Osteoblast (primary cell): ENCODE measurements around the gene CCDC24. TPM values are rescaled to one million over a fixed set of nuclear protein-coding genes. Genes with fewer than 3 reads are reported as not detected.
A peak's percentile ranks its signal among the peaks of the same experiment; 100 is the strongest.

Source experiments
- DNase-seq: peaks from one replicate; pipeline ENCODE4 v3.0.0; 2011; ENCODE audit warnings: low spot score, mixed read lengths; ENCODE audit not compliant: insufficient read length; ENCODE audit errors: missing footprints
- H2AFZ ChIP-seq: 2 replicates; pipeline ENCODE4 v1.6.0; 2011; ENCODE audit warnings: mild to moderate bottlenecking, low read length
- H3K27ac ChIP-seq: 2 replicates; pipeline ENCODE4 v1.5.1; 2011; ENCODE audit warnings: mild to moderate bottlenecking, low read depth, low read length, moderate library complexity
- H3K27me3 ChIP-seq: 2 replicates; pipeline ENCODE4 v1.6.0; 2012; ENCODE audit warnings: mild to moderate bottlenecking, control low read depth, inconsistent platforms, low read length, moderate library complexity; ENCODE audit not compliant: insufficient read depth
- H3K36me3 ChIP-seq: 2 replicates; pipeline ENCODE4 v1.5.1; 2011; ENCODE audit warnings: mild to moderate bottlenecking, low read length, control low read depth, moderate library complexity; ENCODE audit not compliant: insufficient read depth
- H3K4me1 ChIP-seq: 2 replicates; pipeline ENCODE4 v1.5.1; 2011; ENCODE audit warnings: mild to moderate bottlenecking, low read length, control low read depth, moderate library complexity; ENCODE audit not compliant: insufficient read depth
- H3K4me2 ChIP-seq: 2 replicates; pipeline ENCODE4 v1.6.0; 2011; ENCODE audit warnings: mild to moderate bottlenecking, low read length; ENCODE audit not compliant: insufficient read depth
- H3K4me3 ChIP-seq: fragments of 200-600 bp; sonication (generic); 3 replicates; pipeline ENCODE4 v1.5.1; 2012; ENCODE audit warnings: mild to moderate bottlenecking, low read length, inconsistent platforms; ENCODE audit not compliant: insufficient read depth
- H3K79me2 ChIP-seq: 2 replicates; pipeline ENCODE4 v1.6.0; 2012; ENCODE audit warnings: mild to moderate bottlenecking, low read length, control low read depth, inconsistent platforms; ENCODE audit not compliant: insufficient read depth
- H3K9me3 ChIP-seq: 2 replicates; pipeline ENCODE4 v1.5.1; 2011; ENCODE audit warnings: low read depth, low read length, control low read depth
- H4K20me1 ChIP-seq: 2 replicates; pipeline ENCODE4 v1.6.0; 2012; ENCODE audit warnings: mild to moderate bottlenecking, low read length, control low read depth; ENCODE audit not compliant: insufficient read depth
- total RNA-seq: library from RNA; depleted of rRNA; stranded (reverse); fragments of >200 nt; gene quantifications from 2 replicates; pipeline ENCODE4 v1.2.3, GENCODE V29; 2012
- TF ChIP-seq, protein P1 (sequence below): IDR thresholded peaks from 2 replicates; pipeline ENCODE4 v1.5.1; 2011; ENCODE audit warnings: mild to moderate bottlenecking, low read depth, low read length, moderate library complexity; ENCODE audit errors: extremely low read depth

The CCDC24 gene
- total RNA-seq, 1 donor = 2.9 TPM

DNA sequence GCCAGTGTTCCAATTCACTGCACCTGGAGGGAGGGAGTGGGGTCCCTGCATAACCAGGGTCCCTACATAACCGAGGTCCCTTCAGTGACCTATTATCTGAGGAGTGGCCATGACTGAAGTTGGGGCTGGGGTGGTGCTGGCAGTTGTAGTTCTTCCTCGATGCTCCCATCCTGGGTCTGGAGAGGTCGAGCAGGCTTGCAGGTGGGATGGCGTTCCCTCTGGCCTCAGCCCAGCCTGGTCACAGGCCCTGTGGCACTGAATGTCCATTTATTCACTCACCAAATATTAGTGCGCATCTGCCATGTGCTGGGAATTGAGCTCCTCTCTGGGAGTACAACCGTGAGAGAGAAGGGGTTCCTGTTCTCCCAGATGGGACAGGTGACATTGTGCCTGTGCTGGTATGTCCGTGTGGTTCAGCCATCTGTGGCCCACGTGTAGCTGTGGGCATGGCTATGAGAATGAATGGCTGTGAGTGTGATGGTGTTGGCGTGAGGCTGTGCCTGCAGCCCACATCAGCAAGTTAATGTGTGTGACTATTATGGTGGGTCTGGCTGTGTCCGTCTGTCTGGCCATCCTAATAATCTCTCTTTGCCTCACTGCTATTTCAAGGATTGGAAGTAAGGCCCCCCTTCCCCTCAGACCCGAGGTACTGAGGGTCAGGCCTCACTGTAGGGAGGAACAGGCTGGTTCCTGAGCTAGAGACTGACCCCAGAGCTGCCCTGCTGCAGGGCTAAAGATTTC is 43.7 kb downstream of the CCDC24 start:
- no peaks in the 10 kb centered on the region for H3K9me3 ChIP-seq
- no peak overlapping the region for H3K4me3 ChIP-seq
- peaks cover 37% of the 10 kb centered on the region for H3K4me1 ChIP-seq
- no peaks in the 10 kb centered on the region for H3K79me2 ChIP-seq
- peak overlapping the region; percentile 39 for H2AFZ ChIP-seq
- peak; percentile 68 for DNase-seq
- no peaks in the 10 kb centered on the region for H3K36me3 ChIP-seq
- no peak overlapping the region for H3K4me2 ChIP-seq
- H3K27ac ChIP-seq = no peak overlapping the region
- H3K27me3 ChIP-seq = no peaks in the 10 kb centered on the region
- TF ChIP-seq, protein P1, sequence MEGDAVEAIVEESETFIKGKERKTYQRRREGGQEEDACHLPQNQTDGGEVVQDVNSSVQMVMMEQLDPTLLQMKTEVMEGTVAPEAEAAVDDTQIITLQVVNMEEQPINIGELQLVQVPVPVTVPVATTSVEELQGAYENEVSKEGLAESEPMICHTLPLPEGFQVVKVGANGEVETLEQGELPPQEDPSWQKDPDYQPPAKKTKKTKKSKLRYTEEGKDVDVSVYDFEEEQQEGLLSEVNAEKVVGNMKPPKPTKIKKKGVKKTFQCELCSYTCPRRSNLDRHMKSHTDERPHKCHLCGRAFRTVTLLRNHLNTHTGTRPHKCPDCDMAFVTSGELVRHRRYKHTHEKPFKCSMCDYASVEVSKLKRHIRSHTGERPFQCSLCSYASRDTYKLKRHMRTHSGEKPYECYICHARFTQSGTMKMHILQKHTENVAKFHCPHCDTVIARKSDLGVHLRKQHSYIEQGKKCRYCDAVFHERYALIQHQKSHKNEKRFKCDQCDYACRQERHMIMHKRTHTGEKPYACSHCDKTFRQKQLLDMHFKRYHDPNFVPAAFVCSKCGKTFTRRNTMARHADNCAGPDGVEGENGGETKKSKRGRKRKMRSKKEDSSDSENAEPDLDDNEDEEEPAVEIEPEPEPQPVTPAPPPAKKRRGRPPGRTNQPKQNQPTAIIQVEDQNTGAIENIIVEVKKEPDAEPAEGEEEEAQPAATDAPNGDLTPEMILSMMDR = no peak
- H4K20me1 ChIP-seq = no peaks in the 10 kb centered on the region

DNA sequence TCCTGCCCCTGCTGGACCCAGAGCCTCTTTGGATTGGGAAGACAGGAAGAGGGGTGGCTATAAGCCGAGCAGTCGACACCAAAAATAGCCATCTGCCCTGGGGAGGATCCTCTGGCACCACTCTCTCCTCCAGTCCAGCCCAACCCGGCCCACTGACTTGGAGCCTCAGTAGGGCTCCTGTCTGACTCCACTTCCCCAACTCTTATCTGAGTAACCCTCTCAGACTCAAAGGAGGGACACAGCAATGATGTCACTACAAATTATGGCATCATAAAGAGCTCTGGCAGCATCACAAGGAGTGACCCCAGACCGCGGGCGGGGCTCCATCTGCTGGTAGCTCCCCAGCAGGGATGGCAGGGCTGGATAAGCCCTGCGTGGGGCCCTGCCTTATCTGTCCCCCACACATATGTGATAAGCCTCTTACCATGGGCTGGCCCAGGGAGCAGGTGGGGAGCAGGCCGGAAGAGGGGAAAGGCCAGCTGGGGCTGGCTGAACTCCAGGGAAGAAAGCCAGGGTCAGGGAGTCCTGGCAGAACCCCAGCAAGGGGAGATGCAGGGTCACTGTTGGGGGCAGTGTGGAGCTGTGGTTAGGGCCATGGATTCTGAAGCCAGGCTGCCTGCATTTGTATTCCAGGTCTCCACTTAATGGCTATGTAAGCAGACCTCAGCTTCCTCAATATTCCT is 44.5 kb downstream of the CCDC24 start:
- no peaks in the 10 kb centered on the region for H3K79me2 ChIP-seq
- H3K27me3 ChIP-seq = no peaks in the 10 kb centered on the region
- H3K27ac ChIP-seq = no peak overlapping the region
- H4K20me1 ChIP-seq = no peaks in the 10 kb centered on the region
- no peak overlapping the region for H3K4me3 ChIP-seq
- peak overlapping the region; percentile 66 for H2AFZ ChIP-seq
- no peaks in the 10 kb centered on the region for H3K9me3 ChIP-seq
- DNase-seq = peak; percentile 54
- H3K4me1 ChIP-seq = peaks cover 43% of the 10 kb centered on the region
- no peak overlapping the region for H3K4me2 ChIP-seq
- TF ChIP-seq, protein P1 = peak; percentile 17
- no peaks in the 10 kb centered on the region for H3K36me3 ChIP-seq

DNA sequence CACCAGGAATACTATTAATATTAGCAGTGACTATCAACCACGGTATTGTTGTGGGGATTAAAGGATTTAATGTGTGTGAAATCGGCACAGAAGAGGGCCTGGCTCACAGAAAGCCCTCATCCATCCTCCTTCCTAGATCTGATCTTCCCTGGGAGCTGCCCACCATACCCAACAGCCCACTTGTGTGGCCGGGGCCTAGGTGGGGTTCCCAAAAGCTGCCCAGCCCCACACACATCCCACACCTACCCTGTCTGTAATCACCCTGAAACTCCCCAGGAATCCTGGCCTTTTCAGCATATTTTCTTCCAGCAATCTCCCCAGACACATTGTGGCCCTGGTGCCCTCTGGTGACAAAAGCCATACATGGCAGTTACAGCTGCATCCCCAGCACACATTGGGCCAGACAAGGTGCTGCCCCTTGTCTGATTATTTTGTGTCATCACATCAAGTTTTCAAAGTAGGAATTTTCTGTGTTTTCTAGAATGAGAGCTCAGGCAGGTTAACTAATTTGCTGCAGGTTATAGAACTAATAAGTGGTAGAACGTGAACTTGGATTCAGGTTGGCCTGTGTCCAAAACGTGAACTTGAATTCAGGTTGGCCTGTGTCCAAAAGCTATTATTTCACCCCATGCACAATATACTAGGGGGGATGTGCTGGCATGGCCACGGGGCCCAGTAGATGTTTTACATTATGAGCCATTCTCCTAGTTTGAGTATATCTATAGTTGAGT is 45.2 kb downstream of the CCDC24 start:
- Histone ChIP-seq H3K4me1 (peaks cover 46% of the 10 kb centered on the region), H3K27ac (peak overlapping the region; percentile 28), H3K79me2 (no peaks in the 10 kb centered on the region), H3K9me3 (no peaks in the 10 kb centered on the region), H3K27me3 (no peaks in the 10 kb centered on the region), H4K20me1 (no peaks in the 10 kb centered on the region), H3K4me3 (no peak overlapping the region), H3K4me2 (no peak overlapping the region), H3K36me3 (no peaks in the 10 kb centered on the region), H2AFZ (peak overlapping the region; percentile 66)
- TF ChIP-seq, protein P1 = peak; percentile 83
- peak; percentile 85 for DNase-seq

DNA sequence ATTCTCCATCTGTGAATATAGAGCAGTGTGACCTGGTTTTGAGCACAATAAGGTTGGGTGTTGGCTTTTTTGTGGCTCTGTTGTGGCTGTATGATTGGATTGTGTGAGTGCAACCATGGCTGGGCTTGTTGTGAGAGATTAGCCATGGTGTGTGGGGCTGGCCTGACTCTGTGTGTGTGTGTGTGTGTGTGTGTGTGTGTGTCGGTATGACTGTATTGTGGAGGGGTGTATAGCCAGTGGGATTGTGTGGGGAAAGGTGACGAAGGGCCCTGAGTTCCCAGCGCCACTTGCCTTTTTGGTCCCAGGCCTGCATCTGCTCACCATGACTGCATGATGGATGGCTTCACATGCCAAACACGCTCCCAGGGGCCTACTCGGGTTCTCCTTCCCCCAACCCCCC is 45.8 kb downstream of the CCDC24 start:
- no peak overlapping the region for H2AFZ ChIP-seq
- no peak overlapping the region for H3K4me3 ChIP-seq
- H3K36me3 ChIP-seq = no peaks in the 10 kb centered on the region
- H3K9me3 ChIP-seq = no peaks in the 10 kb centered on the region
- H3K79me2 ChIP-seq = no peaks in the 10 kb centered on the region
- no peak for DNase-seq
- no peak overlapping the region for H3K27ac ChIP-seq
- no peak overlapping the region for H3K4me2 ChIP-seq
- no peaks in the 10 kb centered on the region for H4K20me1 ChIP-seq
- H3K4me1 ChIP-seq = peaks cover 46% of the 10 kb centered on the region
- H3K27me3 ChIP-seq = no peaks in the 10 kb centered on the region
- TF ChIP-seq, protein P1 = no peak
